ENCODE results near the gene BHLHE23.

Gene BHLHE23

GRCh38 chr20:62959998-62960436, 46.7 kb downstream of the BHLHE23 start:
- no peak overlapping the region for H3K4me3 ChIP-seq (replicated peaks; ENCODE audit: low read depth, low read length)
- no peak for DNase-seq (ENCODE audit: extremely low read depth, low read depth)
- no peak for TF ChIP-seq CTCF (IDR thresholded peaks at IDR 0.05; ENCODE audit: low read depth, low read length, missing control alignments)

- no peak for DNase-seq (ENCODE audit: extremely low read depth, low read depth)
- TF ChIP-seq CTCF (IDR thresholded peaks at IDR 0.05; ENCODE audit: low read depth, low read length, missing control alignments) = no peak
Observed at GRCh38 chr20:62959101-62959971, 47.4 kb downstream of the BHLHE23 start.

GRCh38 chr20:62958388-62959100, 48.2 kb downstream of the BHLHE23 start:
- no peak overlapping the region for H3K4me3 ChIP-seq (replicated peaks; ENCODE audit: low read depth, low read length)
- TF ChIP-seq CTCF (IDR thresholded peaks at IDR 0.05; ENCODE audit: low read depth, low read length, missing control alignments) = no peak
- no peak for DNase-seq (ENCODE audit: extremely low read depth, low read depth)

More at GRCh38 chr20:62959101-62959971, 47.4 kb downstream of the BHLHE23 start:
- no peak overlapping the region for H3K4me3 ChIP-seq (replicated peaks; ENCODE audit: low read depth, low read length)

- DNase-seq (ENCODE audit: extremely low read depth, low read depth) = no peak
- TF ChIP-seq CTCF (IDR thresholded peaks at IDR 0.05; ENCODE audit: low read depth, low read length, missing control alignments) = no peak
- H3K4me3 ChIP-seq (replicated peaks; ENCODE audit: low read depth, low read length) = no peak overlapping the region
Observed at GRCh38 chr20:62957136-62958117, 49.3 kb downstream of the BHLHE23 start.

- H3K4me3 ChIP-seq (replicated peaks; ENCODE audit: low read depth, low read length) = no peak overlapping the region
- no peak for DNase-seq (ENCODE audit: extremely low read depth, low read depth)
- TF ChIP-seq CTCF (IDR thresholded peaks at IDR 0.05; ENCODE audit: low read depth, low read length, missing control alignments) = no peak
Observed at GRCh38 chr20:62956387-62957135, 50.2 kb downstream of the BHLHE23 start.

All from HFF-Myc (cell line).